ENCODE results near the gene GLDN.

GLDN gene

DNA sequence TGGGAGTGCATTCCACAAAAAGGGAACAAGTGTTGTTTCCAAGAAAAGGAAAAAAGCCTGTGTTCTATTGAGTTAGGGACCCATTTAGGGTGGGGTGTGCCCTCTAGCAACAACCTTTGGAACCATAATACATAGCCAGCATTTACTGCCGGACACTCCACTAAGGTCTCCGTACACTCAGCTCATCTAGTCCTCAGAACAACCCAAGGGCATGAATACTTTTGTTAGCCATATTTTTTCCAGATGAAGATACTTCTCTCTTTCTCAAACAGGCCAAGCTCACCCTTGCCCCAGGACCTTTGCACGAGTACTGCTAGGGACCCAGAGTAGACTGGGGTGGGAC lies 46.2 kb downstream of the GLDN start:
- no peak for TF ChIP-seq ZFX (IDR thresholded peaks at IDR 0.05)
- TF ChIP-seq, protein P1, sequence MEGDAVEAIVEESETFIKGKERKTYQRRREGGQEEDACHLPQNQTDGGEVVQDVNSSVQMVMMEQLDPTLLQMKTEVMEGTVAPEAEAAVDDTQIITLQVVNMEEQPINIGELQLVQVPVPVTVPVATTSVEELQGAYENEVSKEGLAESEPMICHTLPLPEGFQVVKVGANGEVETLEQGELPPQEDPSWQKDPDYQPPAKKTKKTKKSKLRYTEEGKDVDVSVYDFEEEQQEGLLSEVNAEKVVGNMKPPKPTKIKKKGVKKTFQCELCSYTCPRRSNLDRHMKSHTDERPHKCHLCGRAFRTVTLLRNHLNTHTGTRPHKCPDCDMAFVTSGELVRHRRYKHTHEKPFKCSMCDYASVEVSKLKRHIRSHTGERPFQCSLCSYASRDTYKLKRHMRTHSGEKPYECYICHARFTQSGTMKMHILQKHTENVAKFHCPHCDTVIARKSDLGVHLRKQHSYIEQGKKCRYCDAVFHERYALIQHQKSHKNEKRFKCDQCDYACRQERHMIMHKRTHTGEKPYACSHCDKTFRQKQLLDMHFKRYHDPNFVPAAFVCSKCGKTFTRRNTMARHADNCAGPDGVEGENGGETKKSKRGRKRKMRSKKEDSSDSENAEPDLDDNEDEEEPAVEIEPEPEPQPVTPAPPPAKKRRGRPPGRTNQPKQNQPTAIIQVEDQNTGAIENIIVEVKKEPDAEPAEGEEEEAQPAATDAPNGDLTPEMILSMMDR (conservative IDR thresholded peaks at IDR 0.05) = no peak
- no peak overlapping the region for H3K27ac ChIP-seq

DNA sequence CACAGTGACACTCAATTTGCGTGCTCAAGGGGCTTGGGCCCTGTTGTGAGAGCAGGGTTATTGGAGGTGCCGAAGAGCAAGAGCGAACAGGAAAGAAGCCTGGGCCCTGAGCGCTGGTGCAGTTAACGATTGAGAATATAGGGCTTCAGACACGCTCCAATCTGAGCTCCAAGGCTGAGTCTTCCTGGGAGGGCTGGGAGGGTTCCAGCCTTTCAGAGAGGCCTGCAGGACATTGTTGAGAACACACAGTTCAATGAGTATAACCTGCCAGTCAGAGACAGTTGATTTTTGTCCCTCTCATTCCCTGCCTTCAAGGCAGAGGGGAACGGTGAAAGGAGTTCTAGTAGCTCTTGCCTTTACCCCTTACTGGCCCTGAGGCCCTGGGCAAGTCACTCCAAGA lies 47.3 kb downstream of the GLDN start:
- no peak overlapping the region for H3K27ac ChIP-seq
- TF ChIP-seq, protein P1 (conservative IDR thresholded peaks at IDR 0.05) = no peak
- TF ChIP-seq ZFX (IDR thresholded peaks at IDR 0.05) = no peak

DNA sequence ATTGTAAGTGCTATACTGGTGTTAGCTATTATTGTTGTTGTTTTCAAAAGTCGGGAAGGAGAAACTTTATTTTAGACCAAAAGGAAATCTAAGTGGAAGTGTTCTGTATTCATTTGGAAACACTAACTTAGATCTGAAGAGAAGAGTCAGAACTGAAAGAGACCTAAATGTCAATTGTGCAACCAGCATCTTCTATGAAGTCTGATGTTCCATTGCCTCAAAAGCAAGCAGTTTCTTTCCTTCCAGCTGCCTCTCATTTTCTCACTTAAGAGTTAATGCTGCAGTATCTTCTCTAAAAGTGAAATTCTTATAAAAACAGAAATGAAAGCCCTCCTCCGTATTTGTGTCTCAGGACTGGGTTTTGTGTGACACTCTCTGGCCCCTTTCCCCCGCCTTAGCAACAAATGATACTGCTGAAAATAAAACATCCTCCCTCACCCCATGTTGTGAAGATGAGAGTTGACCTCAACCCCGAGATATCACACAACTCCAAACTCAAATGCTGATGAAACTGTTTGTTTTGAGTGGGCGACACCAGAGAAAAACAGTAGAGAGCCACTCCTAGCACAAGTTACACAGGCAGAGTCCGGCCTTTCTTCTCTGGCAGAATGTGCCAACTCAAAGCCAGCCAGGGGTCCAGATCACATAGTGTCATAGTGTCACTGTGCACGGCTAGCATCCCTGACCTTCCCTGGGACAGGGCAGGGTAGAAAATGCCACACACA lies 48.9 kb downstream of the GLDN start:
- TF ChIP-seq, protein P1 (conservative IDR thresholded peaks at IDR 0.05) = no peak
- TF ChIP-seq ZFX (IDR thresholded peaks at IDR 0.05) = no peak
- H3K27ac ChIP-seq = no peak overlapping the region

DNA sequence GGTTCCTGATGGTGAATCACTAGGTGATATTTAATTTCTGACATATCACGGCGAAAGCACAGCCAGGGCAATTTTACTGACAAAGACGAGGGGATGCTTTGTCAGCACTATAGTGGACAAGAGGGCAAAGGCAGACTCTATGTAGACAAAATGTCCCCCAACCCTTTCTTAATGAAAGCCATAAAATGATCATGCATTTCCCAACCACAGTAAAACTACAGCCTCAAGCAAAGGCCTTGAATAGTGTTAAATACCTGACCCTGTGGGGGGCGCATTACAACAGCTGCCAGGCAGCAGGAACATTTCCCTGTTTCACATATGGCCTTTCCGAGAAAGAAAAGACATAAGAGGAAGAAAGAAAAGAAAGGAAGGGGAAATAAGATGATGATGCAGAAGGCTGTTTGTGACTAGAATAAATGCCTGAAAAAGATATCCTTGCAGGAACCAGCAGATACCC lies 49.5 kb downstream of the GLDN start:
- TF ChIP-seq, protein P1 (conservative IDR thresholded peaks at IDR 0.05) = no peak
- no peak for TF ChIP-seq ZFX (IDR thresholded peaks at IDR 0.05)
- no peak overlapping the region for H3K27ac ChIP-seq

DNA sequence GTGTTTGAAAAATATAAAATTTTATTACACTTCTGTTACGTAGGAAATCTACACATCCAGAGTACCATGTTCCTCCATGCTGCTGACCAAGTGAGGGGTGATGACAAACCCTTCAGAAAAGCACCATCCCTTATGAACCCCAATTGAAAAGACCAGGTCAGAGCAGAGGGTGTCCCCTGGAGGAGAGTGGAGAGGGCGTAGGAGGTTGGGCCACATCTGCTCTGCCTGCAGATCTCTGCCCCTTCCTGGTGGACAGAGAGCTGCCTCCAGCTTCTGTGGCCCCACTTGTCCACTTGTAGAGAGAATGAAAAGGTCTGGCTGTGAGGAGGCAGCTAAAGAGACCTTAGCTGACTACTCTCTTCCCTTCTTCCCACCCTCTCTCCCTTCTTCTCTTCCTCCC lies 55.5 kb downstream of the GLDN start:
- TF ChIP-seq ZFX (IDR thresholded peaks at IDR 0.05) = no peak
- TF ChIP-seq, protein P1 (conservative IDR thresholded peaks at IDR 0.05) = no peak
- no peak overlapping the region for H3K27ac ChIP-seq

DNA sequence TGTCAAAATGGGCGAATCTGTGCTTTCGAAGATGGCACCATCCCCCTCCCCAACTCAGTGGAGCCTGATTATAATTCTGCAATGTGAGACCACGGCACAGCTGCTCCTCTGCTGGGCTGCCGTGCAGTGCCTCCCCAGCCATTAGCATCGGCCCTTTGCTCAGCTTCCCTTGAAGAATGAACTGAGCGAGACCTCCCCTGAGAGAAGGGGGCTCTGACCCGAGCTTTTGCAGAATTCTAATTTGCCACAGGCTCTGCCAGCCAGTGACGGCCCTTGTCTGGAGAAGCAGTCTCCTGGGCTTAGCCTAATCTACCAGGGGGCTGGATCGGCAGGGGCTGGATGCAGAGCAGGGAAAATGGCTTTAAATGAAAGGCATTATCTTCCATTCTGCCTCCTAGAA lies 57.2 kb downstream of the GLDN start:
- TF ChIP-seq, protein P1 (conservative IDR thresholded peaks at IDR 0.05) = no peak
- no peak for TF ChIP-seq ZFX (IDR thresholded peaks at IDR 0.05)
- H3K27ac ChIP-seq = no peak overlapping the region

DNA sequence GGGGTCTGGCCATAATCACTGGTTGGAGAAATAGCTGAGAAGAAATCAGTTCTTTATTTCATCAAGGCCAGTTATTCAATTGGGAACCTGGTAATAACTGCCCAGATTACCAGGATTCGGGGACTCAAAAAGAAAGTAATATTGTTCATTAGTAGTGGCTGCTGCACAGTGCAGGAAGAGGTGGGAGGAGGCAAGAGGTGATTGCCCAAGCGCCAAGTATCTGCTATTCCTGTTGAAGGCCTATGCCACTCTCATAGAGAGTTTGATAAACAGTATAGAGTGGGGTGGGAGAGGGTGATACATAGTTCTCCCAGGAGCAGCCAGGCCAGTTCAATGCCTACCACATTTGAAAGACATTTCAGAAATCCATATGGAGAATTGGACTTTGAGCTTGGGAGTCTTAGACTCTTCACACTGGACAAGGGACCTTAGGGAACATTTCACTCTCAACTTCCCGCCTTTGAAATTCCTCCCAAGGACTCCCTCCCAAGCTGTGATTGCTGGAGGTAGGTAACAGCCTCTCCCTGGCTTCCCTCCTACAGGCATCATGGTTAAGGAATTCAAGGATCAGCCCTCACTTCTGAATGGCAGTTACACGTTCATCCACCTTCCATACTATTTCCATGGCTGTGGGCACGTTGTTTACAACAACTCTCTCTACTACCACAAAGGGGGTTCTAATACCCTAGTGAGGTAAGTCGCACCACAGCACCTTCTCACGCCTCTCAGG lies 59.8 kb downstream of the GLDN start:
- no peak overlapping the region for H3K27ac ChIP-seq
- TF ChIP-seq, protein P1 (conservative IDR thresholded peaks at IDR 0.05) = no peak
- TF ChIP-seq ZFX (IDR thresholded peaks at IDR 0.05) = no peak
